Keratinocyte (primary cell): Measurements from ENCODE around the gene GTF2H4. TPM values are rescaled to one million over a fixed set of nuclear protein-coding genes. Genes with fewer than 3 reads are reported as not detected.

Experiments
- DNase-seq: peaks from one replicate; pipeline ENCODE4 v3.0.0-alpha.2; 2011; ENCODE audit warnings: low read depth, missing footprints, low spot score
- FAIRE-seq: peaks from 2 replicates; lab custom pipeline; 2011; peaks lifted over from hg19 to GRCh38; lab: Jason Lieb, UNC
- H2AFZ ChIP-seq: 2 replicates; pipeline ENCODE4 v1.6.0; 2012; ENCODE audit warnings: low read length, control low read depth, inconsistent platforms; ENCODE audit not compliant: control insufficient read depth
- H3K27ac ChIP-seq: 2 replicates; pipeline ENCODE4 v1.5.1; 2011; ENCODE audit warnings: low read length; ENCODE audit not compliant: control insufficient read depth, insufficient read depth
- H3K27me3 ChIP-seq: 3 replicates; pipeline ENCODE4 v1.6.0; 2011; ENCODE audit warnings: low read length; ENCODE audit not compliant: control insufficient read depth, insufficient read depth; ENCODE audit errors: extremely low read depth
- H3K36me3 ChIP-seq, 2 experiments: 2 replicates in 1 of 2; 3 replicates in 1 of 2; pipeline ENCODE4 v1.5.1; 2011; ENCODE audit warnings: low read length in 2 of 2, mild to moderate bottlenecking in 1 of 2; ENCODE audit not compliant: control insufficient read depth in 2 of 2, insufficient read depth in 2 of 2; ENCODE audit errors: extremely low read depth in 1 of 2
- H3K4me1 ChIP-seq: 3 replicates; pipeline ENCODE4 v1.5.1; 2011; ENCODE audit warnings: low read length; ENCODE audit not compliant: control insufficient read depth, insufficient read depth; ENCODE audit errors: extremely low read depth
- H3K4me2 ChIP-seq: 3 replicates; pipeline ENCODE4 v1.6.0; 2011; ENCODE audit warnings: low read depth, low read length; ENCODE audit not compliant: control insufficient read depth, insufficient read depth; ENCODE audit errors: extremely low read depth
- H3K4me3 ChIP-seq, 3 experiments: fragments of 200-600 bp in 1 of 3; sonication (generic) in 1 of 3; 2 replicates in 2 of 3; 3 replicates in 1 of 3; pipeline ENCODE4 v1.5.1; 2011 to 2016; ENCODE audit warnings: low read length in 3 of 3, mild to moderate bottlenecking in 3 of 3, control low read depth in 2 of 3, inconsistent platforms in 1 of 3, low read depth in 1 of 3, mixed read lengths in 1 of 3, mixed run types in 1 of 3, moderate library complexity in 1 of 3; ENCODE audit not compliant: control insufficient read depth in 2 of 3, insufficient read depth in 2 of 3; ENCODE audit errors: extremely low read depth in 1 of 3
- H3K79me2 ChIP-seq: 2 replicates; pipeline ENCODE4 v1.6.0; 2012; ENCODE audit warnings: low read length; ENCODE audit not compliant: control insufficient read depth, insufficient read depth
- H3K9ac ChIP-seq: 3 replicates; pipeline ENCODE4 v1.6.0; 2011; ENCODE audit warnings: low read length; ENCODE audit not compliant: control insufficient read depth, insufficient read depth; ENCODE audit errors: extremely low read depth
- H3K9me1 ChIP-seq: 3 replicates; pipeline ENCODE4 v1.6.0; 2011; ENCODE audit warnings: low read length; ENCODE audit not compliant: control insufficient read depth, insufficient read depth; ENCODE audit errors: extremely low read depth
- H3K9me3 ChIP-seq: 2 replicates; pipeline ENCODE4 v1.5.1; 2012; ENCODE audit warnings: low read depth, low read length; ENCODE audit not compliant: control insufficient read depth
- H4K20me1 ChIP-seq: 3 replicates; pipeline ENCODE4 v1.6.0; 2011; ENCODE audit warnings: low read length; ENCODE audit not compliant: control insufficient read depth, insufficient read depth; ENCODE audit errors: extremely low read depth
- CTCF ChIP-seq, 3 experiments: IDR thresholded peaks in 1 of 3; conservative IDR thresholded peaks in 1 of 3; optimal IDR thresholded peaks in 1 of 3; 2 replicates in 2 of 3; 3 replicates in 1 of 3; pipeline versions ENCODE3 to v1.5.1; 2011; ENCODE audit warnings: low read length in 3 of 3, mild to moderate bottlenecking in 3 of 3, moderate library complexity in 2 of 3, control low read depth in 1 of 3, inconsistent platforms in 1 of 3; ENCODE audit not compliant: insufficient read depth in 2 of 3; ENCODE audit errors: extremely low read depth in 1 of 3
- EZH2 ChIP-seq: IDR thresholded peaks from one replicate; pipeline ENCODE4 v1.6.1; 2012; ENCODE audit warnings: inconsistent platforms, mild to moderate bottlenecking, low read length, moderate library complexity
- dilution Hi-C: fragments of 300-500 bp; cut with MboI; formaldehyde crosslinking; loops from one replicate; pipeline ENCODE4 v1.7.0; 2020; ENCODE audit warnings: low sequenced_read_pairs; ENCODE audit not compliant: extremely low pct_ligation_motif_present
- polyA plus RNA-seq, 5 experiments: library from polyadenylated mRNA; depleted of rRNA in 3 of 5; stranded (reverse) in 3 of 5; stranded (forward) in 1 of 5; unstranded in 1 of 5; fragments of >200 nt; gene quantifications; 1 replicate in 1 of 5; 2 replicates in 3 of 5; 3 replicates in 1 of 5; pipeline versions ENCODE4 v1.2.1 to v1.2.3, GENCODE V29; 2011 to 2012; ENCODE audit warnings: missing spikeins in 2 of 5, low read depth in 1 of 5, low replicate concordance in 1 of 5

GTF2H4 gene
- polyA plus RNA-seq, 1 donor (not counting 4 experiments of a cell fraction or from before 2014, with no cell fraction given), result 38.7 TPM

- no peaks in the 10 kb centered on the region for H3K9me3 ChIP-seq
- H3K4me3 ChIP-seq, result no peak overlapping the region
- no peak overlapping the region for H3K9ac ChIP-seq
- no peaks in the 10 kb centered on the region for H3K36me3 ChIP-seq
- TF ChIP-seq CTCF (optimal IDR thresholded peaks at IDR 0.05 in 1 of 3, IDR thresholded peaks at IDR 0.05 in 1 of 3, conservative IDR thresholded peaks at IDR 0.05 in 1 of 3; ENCODE audit: extremely low read depth in 1 of 3, insufficient read depth in 2 of 3, low read length in 3 of 3) (no peak), EZH2 (no peak)
- H2AFZ ChIP-seq, result no peak overlapping the region
- dilution Hi-C loops, result no loop called here
- H3K4me2 ChIP-seq, result no peak overlapping the region
- peaks cover 10% of the 10 kb centered on the region for H3K4me1 ChIP-seq
- no peaks in the 10 kb centered on the region for H3K79me2 ChIP-seq
- no peak overlapping the region for H3K27ac ChIP-seq
- H3K9me1 ChIP-seq, result no peaks in the 10 kb centered on the region
- H3K27me3 ChIP-seq, result peaks cover 8% of the 10 kb centered on the region
- DNase-seq (no peak), FAIRE-seq (no peak)
- no peaks in the 10 kb centered on the region for H4K20me1 ChIP-seq
These were observed 49.7 kb downstream of the GTF2H4 start for GRCh38 chr6:30957716-30958115.

DNA sequence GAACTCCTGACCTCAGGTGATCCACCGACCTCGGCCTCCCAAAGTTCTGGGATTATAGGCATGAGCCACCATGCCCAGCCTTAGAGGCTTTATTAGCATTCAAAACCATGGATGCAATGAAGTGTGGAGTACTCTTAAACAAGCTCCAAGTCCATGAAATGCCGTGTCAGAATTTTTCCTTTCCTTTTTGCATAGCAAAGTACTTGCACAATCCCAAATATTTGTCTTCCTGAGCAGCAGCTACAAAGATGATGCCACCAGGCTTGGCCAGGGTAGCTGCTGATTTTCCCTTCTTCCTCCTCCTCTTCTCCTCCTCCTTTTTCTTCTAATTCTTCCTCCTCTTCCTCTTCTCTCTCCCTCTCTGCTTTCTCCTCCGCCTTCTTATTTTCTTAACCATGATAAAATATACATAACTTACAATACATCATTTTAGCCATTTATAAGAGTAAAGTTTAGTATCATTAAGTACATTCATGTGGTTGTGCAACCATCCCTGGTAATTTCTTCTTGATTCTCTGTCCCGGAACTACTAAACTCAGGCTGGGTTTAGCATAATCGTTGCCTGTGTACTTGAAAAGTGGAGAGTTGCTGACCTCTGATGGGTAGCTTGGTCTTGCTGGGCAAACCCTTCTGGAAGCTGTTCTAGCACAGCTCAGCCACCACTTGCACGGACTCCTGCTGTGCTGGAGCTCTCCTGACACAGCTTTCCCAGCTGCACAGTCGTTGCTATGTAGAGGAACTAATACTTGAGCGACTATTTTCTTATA lies 53.1 kb downstream of the GTF2H4 start:
- H3K79me2 ChIP-seq, result no peaks in the 10 kb centered on the region

More for the DNA sequence above, 53.1 kb downstream of the GTF2H4 start:
- H4K20me1 ChIP-seq, result no peaks in the 10 kb centered on the region
- H3K4me1 ChIP-seq, result peaks cover 5% of the 10 kb centered on the region
- peaks cover 6% of the 10 kb centered on the region for H3K27me3 ChIP-seq
- no peaks in the 10 kb centered on the region for H3K9me1 ChIP-seq
- H2AFZ ChIP-seq, result no peak overlapping the region
- H3K4me2 ChIP-seq, result no peak overlapping the region
- dilution Hi-C loops, result no loop called here
- H3K9ac ChIP-seq, result no peak overlapping the region
- no peak overlapping the region for H3K27ac ChIP-seq
- H3K9me3 ChIP-seq, result no peaks in the 10 kb centered on the region
- H3K36me3 ChIP-seq, result no peaks in the 10 kb centered on the region
- TF ChIP-seq EZH2 (no peak), CTCF (optimal IDR thresholded peaks at IDR 0.05 in 1 of 3, IDR thresholded peaks at IDR 0.05 in 1 of 3, conservative IDR thresholded peaks at IDR 0.05 in 1 of 3; ENCODE audit: extremely low read depth in 1 of 3, insufficient read depth in 2 of 3, low read length in 3 of 3) (no peak)
- no peak overlapping the region for H3K4me3 ChIP-seq
- DNase-seq (no peak), FAIRE-seq (no peak)
